MM.1S (cell line): ENCODE data around the gene ZMPSTE24.

Experiments
- CTCF ChIP-seq: fragments of 300-600 bp; sonication (generic); IDR thresholded peaks from 2 replicates; pipeline ENCODE4 v1.5.1; 2016; ENCODE audit warnings: antibody characterized with exemption, low read length, mixed read lengths
- EZH2 ChIP-seq: fragments of 300-600 bp; sonication (generic); optimal IDR thresholded peaks from 2 replicates; pipeline ENCODE3; 2017; ENCODE audit warnings: low read depth, mild to moderate bottlenecking, antibody characterized with exemption, low read length, mixed read lengths
- EZH2phosphoT487 ChIP-seq: fragments of 300-600 bp; sonication (generic); IDR thresholded peaks from 2 replicates; pipeline ENCODE4 v1.6.1; 2018; ENCODE audit warnings: antibody characterized with exemption, low read length

GRCh38 chr1:40265298-40265697 lies 7.3 kb downstream of the ZMPSTE24 start:
- no peak for TF ChIP-seq CTCF
- no peak for TF ChIP-seq EZH2
- TF ChIP-seq EZH2phosphoT487, result no peak
